Activated naive CD8-positive, alpha-beta T cell treated with anti-CD3 and anti-CD28 coated beads for 36 hours (primary cell): ENCODE data around the gene ANKRD34A. TPM values are rescaled to one million over a fixed set of nuclear protein-coding genes. Genes with fewer than 3 reads are reported as not detected.

Source experiments
- DNase-seq: peaks from one replicate; pipeline ENCODE4 v3.0.0; 2021
- H3K27ac Mint-ChIP-seq: one replicate; pipeline ENCODE4 v1.8.0; 2022; ENCODE audit warnings: mild to moderate bottlenecking, moderate library complexity, mixed read lengths
- H3K27me3 Mint-ChIP-seq: one replicate; pipeline ENCODE4 v1.8.0; 2022; ENCODE audit warnings: mild to moderate bottlenecking, mixed read lengths
- H3K36me3 Mint-ChIP-seq: one replicate; pipeline ENCODE4 v1.8.0; 2021; ENCODE audit warnings: mild to moderate bottlenecking, mixed read lengths
- H3K4me1 Mint-ChIP-seq: one replicate; pipeline ENCODE4 v1.8.0; 2021; ENCODE audit warnings: mixed read lengths
- H3K4me3 Mint-ChIP-seq: one replicate; pipeline ENCODE4 v1.8.0; 2022; ENCODE audit warnings: mild to moderate bottlenecking, moderate library complexity, mixed read lengths
- H3K9me3 Mint-ChIP-seq: one replicate; pipeline ENCODE4 v1.8.0; 2022; ENCODE audit warnings: mixed read lengths
- total RNA-seq, 2 experiments: library from RNA; stranded (reverse); gene quantifications; one replicate each; pipeline ENCODE4 v1.2.3, GENCODE V29; 2021

The ANKRD34A gene
- total RNA-seq, 2 experiments from 2014 or later = 9.3 to 10.3 TPM

- Mint-ChIP-seq H3K27me3 (no peaks in the 10 kb centered on the region), H3K36me3 (peaks cover 49% of the 10 kb centered on the region), H3K4me3 (peak overlapping the region; percentile 95), H3K4me1 (peaks cover 72% of the 10 kb centered on the region), H3K9me3 (no peaks in the 10 kb centered on the region), H3K27ac (peak overlapping the region; percentile 99)
- DNase-seq = peak; percentile 56
Measured at GRCh38 chr1:145994391-145995120, 30.2 kb upstream of the ANKRD34A start.

- Mint-ChIP-seq H3K4me1 (peaks cover 68% of the 10 kb centered on the region), H3K36me3 (peaks cover 49% of the 10 kb centered on the region), H3K9me3 (no peaks in the 10 kb centered on the region), H3K27me3 (no peaks in the 10 kb centered on the region), H3K4me3 (peak overlapping the region; percentile 95), H3K27ac (peak overlapping the region; percentile 99)
- no peak for DNase-seq
Measured at GRCh38 chr1:145993618-145994390, 29.4 kb upstream of the ANKRD34A start.

DNA sequence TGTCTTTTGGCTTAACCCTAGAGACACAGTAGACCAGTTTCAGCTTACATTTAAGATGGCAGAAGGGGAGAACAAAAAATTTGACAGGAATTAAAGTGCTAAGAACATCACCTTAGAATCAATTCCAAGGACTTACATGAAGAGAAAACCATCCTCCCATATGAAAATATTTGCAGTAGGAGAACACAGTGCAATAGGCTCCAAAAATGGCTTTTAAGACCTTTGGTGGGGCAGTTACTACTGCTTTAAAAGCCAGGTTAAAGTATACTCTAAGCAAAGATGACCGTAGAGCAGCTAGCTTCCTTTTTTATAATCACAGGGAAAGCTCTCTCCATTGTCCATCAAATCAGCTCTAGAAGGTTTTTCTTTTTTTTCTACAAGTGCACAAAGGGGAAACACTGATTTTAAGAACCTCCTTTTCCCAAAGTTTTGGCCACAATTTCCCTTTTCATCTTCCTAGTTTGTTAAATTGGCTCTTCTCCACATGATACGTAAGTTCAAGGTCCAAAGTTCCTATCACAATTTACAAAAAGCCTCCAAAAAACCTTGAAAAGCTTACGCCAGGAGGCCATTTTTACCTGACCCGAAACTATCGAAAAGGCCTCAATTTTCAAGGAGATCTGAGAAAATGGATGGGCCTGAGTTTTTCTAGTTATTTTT, 28.7 kb upstream of the ANKRD34A start:
- Mint-ChIP-seq H3K4me1 (peaks cover 68% of the 10 kb centered on the region), H3K27ac (peak overlapping the region; percentile 99), H3K9me3 (no peaks in the 10 kb centered on the region), H3K27me3 (no peaks in the 10 kb centered on the region), H3K36me3 (peaks cover 49% of the 10 kb centered on the region), H3K4me3 (peak overlapping the region; percentile 95)
- no peak for DNase-seq

DNA sequence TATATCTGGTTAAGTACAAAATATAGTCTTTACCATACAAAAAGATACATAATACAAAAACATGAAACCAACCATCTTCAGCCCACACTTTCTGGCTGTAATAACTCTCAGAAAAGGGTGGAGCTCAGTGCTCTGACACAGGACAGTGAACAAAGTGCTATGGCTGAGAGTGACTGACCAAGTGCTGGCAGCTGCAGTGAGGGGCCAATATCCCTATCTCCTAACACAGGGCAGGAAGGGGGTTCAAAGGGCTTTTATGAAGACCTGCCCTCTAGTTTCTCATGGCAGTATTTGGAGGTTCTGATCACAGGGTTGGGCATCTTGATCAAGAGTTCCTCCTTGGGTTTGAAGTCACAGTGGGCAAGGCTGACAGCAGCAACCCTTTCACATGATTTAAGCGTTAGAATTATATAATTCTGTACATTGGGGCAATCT, 28.1 kb upstream of the ANKRD34A start:
- Mint-ChIP-seq H3K4me1 (peaks cover 68% of the 10 kb centered on the region), H3K27ac (peak overlapping the region; percentile 99), H3K36me3 (peaks cover 49% of the 10 kb centered on the region), H3K4me3 (peak overlapping the region; percentile 95), H3K9me3 (no peaks in the 10 kb centered on the region), H3K27me3 (no peaks in the 10 kb centered on the region)
- no peak for DNase-seq

- H3K27me3 Mint-ChIP-seq = no peaks in the 10 kb centered on the region
- no peaks in the 10 kb centered on the region for H3K9me3 Mint-ChIP-seq
- H3K27ac Mint-ChIP-seq = peak overlapping the region; percentile 99
- peaks cover 63% of the 10 kb centered on the region for H3K4me1 Mint-ChIP-seq
- peaks cover 49% of the 10 kb centered on the region for H3K36me3 Mint-ChIP-seq
- peak overlapping the region; percentile 95 for H3K4me3 Mint-ChIP-seq
- DNase-seq = no peak
Measured at GRCh38 chr1:145991735-145992412, 27.5 kb upstream of the ANKRD34A start.

GRCh38 chr1:145990249-145990855, 26.0 kb upstream of the ANKRD34A start:
- Mint-ChIP-seq H3K27me3 (no peaks in the 10 kb centered on the region), H3K9me3 (no peaks in the 10 kb centered on the region), H3K4me3 (peak overlapping the region; percentile 35), H3K27ac (peak overlapping the region; percentile 40), H3K4me1 (peaks cover 72% of the 10 kb centered on the region), H3K36me3 (peaks cover 37% of the 10 kb centered on the region)
- no peak for DNase-seq

GRCh38 chr1:145988773-145989172, 24.4 kb upstream of the ANKRD34A start:
- no peaks in the 10 kb centered on the region for H3K9me3 Mint-ChIP-seq
- no peaks in the 10 kb centered on the region for H3K27me3 Mint-ChIP-seq
- DNase-seq = no peak
- peak overlapping the region; percentile 80 for H3K27ac Mint-ChIP-seq
- H3K4me3 Mint-ChIP-seq = no peak overlapping the region
- peaks cover 21% of the 10 kb centered on the region for H3K36me3 Mint-ChIP-seq
- peaks cover 75% of the 10 kb centered on the region for H3K4me1 Mint-ChIP-seq

DNA sequence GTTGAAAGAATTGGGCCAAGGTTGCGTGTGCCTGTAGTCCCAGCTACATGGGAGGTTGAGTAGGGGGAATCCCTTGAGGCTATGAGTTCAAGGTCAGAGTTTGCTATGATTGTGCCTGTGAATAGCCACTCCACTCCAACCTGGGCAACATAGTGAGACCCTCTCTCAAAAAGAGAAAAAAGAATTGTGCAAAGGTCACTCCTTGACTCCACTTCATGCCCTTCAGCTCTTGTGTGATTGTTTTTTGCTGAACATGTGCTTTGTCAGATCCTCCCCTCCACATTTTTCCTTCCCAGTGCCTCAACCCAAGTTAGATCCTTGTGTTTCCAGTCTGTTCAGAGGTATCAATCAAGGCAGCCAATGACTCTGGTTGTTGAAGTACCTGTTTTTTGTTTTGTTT, 23.6 kb upstream of the ANKRD34A start:
- Mint-ChIP-seq H3K4me3 (no peak overlapping the region), H3K9me3 (no peaks in the 10 kb centered on the region), H3K27me3 (no peaks in the 10 kb centered on the region), H3K27ac (peak overlapping the region; percentile 21), H3K4me1 (peaks cover 76% of the 10 kb centered on the region), H3K36me3 (peaks cover 13% of the 10 kb centered on the region)
- DNase-seq = no peak

GRCh38 chr1:145986551-145986950, 22.2 kb upstream of the ANKRD34A start:
- no peak for DNase-seq
- Mint-ChIP-seq H3K27me3 (no peaks in the 10 kb centered on the region), H3K4me1 (peaks cover 76% of the 10 kb centered on the region), H3K4me3 (no peak overlapping the region), H3K9me3 (no peaks in the 10 kb centered on the region), H3K36me3 (peaks cover under 1% of the 10 kb centered on the region), H3K27ac (no peak overlapping the region)

- no peak for DNase-seq
- Mint-ChIP-seq H3K4me1 (peaks cover 73% of the 10 kb centered on the region), H3K27me3 (no peaks in the 10 kb centered on the region), H3K4me3 (peak overlapping the region; percentile 36), H3K36me3 (no peaks in the 10 kb centered on the region), H3K27ac (peak overlapping the region; percentile 32), H3K9me3 (no peaks in the 10 kb centered on the region)
Measured at GRCh38 chr1:145985502-145986439, 21.4 kb upstream of the ANKRD34A start.

GRCh38 chr1:145985129-145985501, 20.7 kb upstream of the ANKRD34A start:
- Mint-ChIP-seq H3K27me3 (no peaks in the 10 kb centered on the region), H3K36me3 (no peaks in the 10 kb centered on the region), H3K4me3 (peak overlapping the region; percentile 36), H3K9me3 (no peaks in the 10 kb centered on the region), H3K4me1 (peaks cover 67% of the 10 kb centered on the region), H3K27ac (peak overlapping the region; percentile 32)
- DNase-seq = no peak

DNA sequence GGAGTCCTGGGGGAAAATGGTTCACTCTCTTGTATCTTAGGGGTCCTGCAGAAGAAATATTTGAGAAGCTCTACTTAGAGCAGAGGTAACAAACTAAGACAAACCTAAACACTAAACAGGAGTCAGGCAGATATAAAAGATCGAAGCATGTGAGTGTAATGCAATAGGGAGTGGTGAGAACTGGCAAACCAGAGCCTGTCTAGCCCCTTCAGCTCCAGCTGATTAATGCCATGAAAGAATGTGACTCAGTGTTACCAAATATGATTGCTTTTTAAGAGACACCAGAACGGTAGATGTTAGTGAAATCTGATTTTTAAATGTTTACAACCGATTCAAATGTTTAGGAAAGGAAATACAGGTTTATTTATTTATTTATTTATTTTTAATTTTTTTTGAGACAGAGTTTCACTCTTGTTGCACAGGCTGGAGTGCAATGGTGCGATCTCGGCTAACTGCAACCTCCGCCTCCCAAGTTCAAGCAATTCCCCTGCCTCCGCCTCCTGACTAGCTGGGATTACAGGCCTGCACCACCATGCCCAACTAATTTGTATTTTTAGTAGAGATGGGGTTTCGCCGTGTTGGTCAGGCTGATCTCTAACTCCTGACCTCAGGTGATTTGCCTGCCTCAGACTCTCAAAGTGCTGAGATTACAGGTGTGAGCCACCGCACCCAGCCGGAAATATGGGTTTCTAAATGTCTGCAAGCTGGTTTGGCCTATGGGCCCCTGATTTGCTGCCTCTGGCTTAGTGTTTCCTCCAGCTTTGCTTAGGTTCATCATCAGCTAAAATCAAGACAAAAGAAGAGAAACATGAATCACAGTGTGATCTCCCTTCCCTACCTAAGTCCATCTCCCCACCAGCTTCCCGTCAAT, 19.8 kb upstream of the ANKRD34A start:
- H3K9me3 Mint-ChIP-seq = no peaks in the 10 kb centered on the region
- peaks cover 65% of the 10 kb centered on the region for H3K4me1 Mint-ChIP-seq
- no peak for DNase-seq
- no peaks in the 10 kb centered on the region for H3K36me3 Mint-ChIP-seq
- no peak overlapping the region for H3K4me3 Mint-ChIP-seq
- no peaks in the 10 kb centered on the region for H3K27me3 Mint-ChIP-seq
- H3K27ac Mint-ChIP-seq = peak overlapping the region; percentile 46

GRCh38 chr1:145983206-145983675, 18.9 kb upstream of the ANKRD34A start:
- no peak overlapping the region for H3K27ac Mint-ChIP-seq
- no peaks in the 10 kb centered on the region for H3K27me3 Mint-ChIP-seq
- no peaks in the 10 kb centered on the region for H3K9me3 Mint-ChIP-seq
- DNase-seq = no peak
- peaks cover 56% of the 10 kb centered on the region for H3K4me1 Mint-ChIP-seq
- H3K4me3 Mint-ChIP-seq = no peak overlapping the region
- H3K36me3 Mint-ChIP-seq = peaks cover 2% of the 10 kb centered on the region
